ENCODE results near the gene MLXIPL.
"Not testable (repeated sequence)": the region's sequence is repeated elsewhere in the genome, so short reads cannot be mapped to it uniquely, and the experiment has no call there.

The MLXIPL gene

GRCh38 chr7:73644688-73645286 is 20.5 kb upstream of the MLXIPL start:
- DNase-seq: no peak

DNA sequence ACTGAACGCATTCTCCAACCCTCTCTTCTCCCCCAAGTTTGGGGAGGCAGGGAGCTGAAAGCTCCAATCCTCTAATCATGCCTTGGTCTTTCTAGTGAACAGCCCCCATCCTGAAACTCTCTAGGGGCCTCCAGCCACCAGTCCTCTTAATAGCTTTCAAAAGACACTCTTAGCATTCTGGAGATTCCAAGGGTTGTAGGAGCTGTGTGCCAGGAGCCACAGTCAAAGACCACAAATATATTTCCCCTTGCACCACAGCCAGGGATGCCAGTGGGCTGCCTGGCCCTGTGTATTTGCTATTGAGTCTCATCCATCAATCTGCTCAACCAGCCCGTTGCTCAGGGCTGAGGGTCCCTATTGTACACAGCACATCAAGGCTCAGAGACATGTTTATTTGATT is 18.5 kb upstream of the MLXIPL start:
- no peak for DNase-seq

DNA sequence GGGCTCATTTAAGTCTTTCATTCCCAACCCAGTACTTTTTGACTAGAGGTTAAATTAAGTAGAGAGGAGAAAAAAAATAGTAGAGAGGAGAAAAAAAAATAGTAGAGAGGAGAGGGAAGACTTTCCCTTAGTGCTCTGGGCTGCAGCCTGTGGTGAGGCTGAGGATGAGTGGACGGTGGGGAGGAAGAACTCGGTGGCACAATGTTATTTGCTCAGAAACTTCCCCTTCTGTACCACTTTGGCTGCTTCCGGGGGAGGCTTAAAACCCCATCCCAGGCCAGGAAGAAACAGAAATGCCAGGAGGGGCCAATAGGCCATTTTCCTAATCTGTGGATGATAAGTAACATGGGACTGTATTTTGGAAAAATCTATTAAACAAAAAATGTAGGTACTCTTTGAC is 14.6 kb upstream of the MLXIPL start:
- no peak for DNase-seq

GRCh38 chr7:73635428-73636200 is 11.3 kb upstream of the MLXIPL start:
- no peak for DNase-seq

GRCh38 chr7:73633844-73634243 is 9.5 kb upstream of the MLXIPL start:
- no peak for DNase-seq

- DNase-seq: no peak
Measured at GRCh38 chr7:73633323-73633722, 9.0 kb upstream of the MLXIPL start.

DNA sequence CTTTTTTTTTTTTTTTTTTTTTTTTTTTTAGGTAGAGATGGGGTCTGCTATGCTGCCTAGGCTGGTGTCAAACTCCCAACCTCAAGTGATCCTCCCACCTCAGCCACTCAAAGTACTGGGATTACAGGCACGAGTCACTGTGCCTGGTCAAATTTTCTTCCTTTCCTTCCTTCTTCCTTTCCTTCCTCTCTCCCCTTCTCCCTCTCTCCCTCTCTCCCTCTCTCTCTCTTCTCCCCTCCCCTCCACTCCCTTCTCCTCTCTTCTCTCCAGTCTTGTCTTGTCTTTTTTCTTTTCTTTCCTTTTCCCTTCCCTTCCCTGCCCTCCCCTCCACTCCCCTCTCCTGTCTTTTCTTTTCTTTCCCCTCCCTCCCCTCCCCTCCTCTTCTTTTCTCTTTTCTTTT is 7.2 kb upstream of the MLXIPL start:
- DNase-seq: no peak

- DNase-seq: no peak
Measured at GRCh38 chr7:73628504-73628903, 4.2 kb upstream of the MLXIPL start.

DNA sequence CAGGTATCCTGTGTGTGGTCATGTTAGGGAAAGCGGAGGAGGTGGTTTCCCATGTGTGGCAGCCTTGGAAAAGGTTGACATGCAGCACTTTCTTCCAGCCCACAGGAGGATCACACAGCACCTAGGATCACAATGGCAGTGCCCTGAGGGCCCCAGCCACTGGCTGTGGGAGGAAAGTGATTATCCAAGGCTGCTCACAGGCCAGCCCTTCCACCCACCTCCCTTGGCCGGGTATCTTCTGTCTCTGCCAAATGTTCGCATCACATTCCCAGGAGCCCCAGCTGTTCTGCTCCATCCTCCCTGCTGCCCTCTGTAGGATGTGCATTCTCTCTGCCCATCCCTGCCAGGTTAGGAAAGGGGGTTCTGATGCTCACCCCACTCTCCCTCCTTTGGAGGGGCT is 2.5 kb upstream of the MLXIPL start:
- DNase-seq: no peak

DNA sequence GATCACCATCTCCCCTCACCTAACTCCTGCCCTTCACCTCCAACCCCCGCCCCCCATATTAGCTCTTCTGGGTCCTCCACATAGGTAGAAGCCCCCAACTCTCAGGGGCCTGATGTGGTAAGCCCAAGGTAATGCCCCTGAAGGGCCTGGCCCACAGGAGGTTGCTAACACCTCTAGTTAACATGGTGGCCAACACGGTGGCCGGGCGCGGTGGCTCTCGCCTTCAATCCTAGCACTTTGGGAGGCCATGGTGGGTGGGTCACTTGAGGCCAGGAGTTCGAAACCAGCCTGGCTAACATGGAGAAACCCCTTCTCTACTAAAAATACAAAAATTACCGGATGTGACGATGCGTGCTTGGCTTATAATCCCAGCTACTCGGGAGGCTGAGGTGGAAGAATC is 954 bp upstream of the MLXIPL start:
- no peak for DNase-seq

GRCh38 chr7:73624669-73625001 is 313 bp upstream of the MLXIPL start:
- DNase-seq: no peak

DNA sequence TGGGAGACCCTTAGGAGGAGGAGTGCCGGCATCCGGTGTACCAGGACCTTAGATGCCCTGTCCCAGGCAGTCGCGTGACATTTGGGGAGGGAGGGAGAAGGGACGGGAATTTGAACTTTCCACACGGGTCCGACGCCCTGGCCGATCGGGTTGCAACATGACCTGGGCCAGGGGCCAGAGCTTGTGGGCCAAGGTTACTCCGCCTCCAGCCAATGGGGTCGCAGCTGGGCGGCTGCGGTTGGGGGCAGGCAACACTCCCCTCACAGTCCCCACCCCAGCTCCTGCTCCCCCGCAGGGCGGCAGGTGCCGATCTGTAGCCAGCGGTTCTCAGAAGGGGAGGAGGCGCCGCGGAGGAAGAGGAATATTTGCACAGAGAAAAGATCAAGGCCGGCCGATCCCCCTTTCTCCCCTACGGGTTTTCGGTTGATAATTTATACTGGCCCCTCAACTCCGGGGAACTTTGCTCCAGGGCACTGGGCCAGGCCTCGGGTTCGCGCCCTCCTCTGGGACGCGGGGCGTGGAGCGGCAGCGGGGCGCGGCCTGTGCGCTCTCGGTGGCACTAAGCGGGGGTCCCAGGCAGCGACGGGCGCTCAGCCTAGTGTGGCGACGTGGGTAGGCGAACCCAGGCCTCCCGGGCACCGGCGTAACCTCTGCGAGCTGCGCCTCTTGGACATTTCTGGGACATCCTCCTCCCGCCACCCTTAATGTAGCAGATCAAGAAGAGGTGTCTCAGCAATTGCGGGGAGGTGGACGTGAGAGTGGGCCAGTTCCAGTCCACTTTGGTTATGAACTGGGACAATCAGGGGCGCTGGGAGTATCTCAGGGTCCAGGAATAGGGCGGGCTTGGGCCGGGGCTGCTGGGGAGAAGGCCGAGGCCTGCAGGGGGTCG is 1.2 kb downstream of the MLXIPL start:
- no peak for DNase-seq

DNA sequence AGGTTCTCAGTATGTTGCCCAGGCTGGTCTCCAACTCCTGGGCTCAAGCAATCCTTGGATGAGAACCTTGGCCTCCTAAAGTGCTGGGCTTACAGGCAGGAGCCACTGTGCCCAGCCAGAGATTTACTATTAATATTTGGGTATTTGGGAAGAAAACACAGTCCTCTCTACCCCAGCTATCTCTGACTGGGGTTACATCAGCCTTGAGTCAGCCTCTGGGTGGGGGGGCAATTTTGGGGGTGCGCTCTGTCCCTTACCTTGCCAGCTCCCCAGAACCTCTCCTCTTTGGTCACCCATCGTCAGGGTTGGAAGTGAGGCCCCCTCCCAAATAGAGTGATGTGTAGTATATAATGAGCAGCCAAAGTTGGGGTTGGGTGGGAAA is 1.8 kb downstream of the MLXIPL start:
- no peak for DNase-seq

DNA sequence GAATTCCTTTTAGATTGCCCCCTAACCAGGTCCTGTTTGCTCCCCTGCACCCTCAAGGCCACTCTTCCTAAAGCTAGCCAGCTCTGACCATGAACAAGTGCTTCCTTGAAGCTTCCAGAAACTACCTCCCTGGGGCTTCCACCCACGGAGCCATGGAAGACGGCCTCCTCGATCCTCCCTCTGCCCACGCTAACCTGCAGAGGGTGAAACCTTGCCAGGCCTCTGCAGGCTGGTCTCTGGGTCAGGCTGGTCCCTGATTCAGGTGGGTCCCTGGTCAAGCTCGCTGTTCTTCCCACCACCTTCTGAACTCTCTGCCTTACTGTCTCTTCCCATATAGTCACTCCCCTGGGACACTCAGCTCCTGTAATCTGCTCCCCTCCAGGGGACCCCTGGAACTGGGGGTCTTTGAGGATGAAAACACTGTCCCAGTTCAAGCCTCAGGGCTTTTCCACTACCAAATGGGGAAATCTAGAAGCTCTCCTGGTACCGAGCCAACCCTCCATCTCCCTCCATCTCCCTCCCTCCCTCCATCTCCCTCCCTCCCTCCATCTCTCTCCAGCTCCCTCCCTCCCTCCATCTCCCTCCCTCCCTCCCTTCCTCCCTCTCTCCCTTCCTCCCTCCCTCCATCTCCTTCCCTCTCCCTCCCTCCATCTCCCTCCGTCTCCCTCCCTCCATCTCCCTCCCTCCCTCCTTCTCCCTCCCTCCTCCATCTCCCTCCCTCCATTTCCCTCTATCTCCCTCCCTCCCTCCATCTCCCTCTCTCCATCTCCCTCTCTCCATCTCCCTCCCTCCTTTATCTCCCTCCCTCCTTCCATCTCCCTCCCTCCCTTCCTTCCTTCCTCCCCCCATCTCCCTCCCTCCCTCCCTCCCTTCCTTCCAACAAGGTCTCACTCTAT is 2.9 kb downstream of the MLXIPL start:
- no peak for DNase-seq

- not testable (repeated sequence) for DNase-seq
Measured at GRCh38 chr7:73619394-73619793, 4.9 kb downstream of the MLXIPL start.

GRCh38 chr7:73618538-73618937 is 5.8 kb downstream of the MLXIPL start:
- DNase-seq: no peak

GRCh38 chr7:73617520-73617919 is 6.8 kb downstream of the MLXIPL start:
- not testable (repeated sequence) for DNase-seq

DNA sequence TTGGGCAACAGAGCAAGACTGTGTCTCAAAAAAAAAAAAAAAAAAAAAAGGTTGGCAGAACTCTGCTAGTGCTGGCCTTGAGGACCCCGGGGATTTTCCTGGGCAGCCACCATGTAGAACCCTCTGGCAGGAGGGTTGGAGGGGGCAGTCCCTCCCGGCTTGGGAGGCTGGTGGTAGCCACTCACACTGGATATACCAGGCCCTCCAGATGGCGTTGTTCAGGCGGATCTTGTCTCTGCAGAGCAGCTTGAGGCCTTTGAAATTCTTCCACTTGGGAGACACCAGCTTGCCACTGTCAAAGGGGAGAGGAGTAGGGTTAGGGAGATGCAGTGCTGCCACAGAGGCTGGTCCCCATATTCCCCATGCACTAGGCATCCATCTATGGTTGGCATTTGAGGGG is 8.4 kb downstream of the MLXIPL start:
- no peak for DNase-seq

DNA sequence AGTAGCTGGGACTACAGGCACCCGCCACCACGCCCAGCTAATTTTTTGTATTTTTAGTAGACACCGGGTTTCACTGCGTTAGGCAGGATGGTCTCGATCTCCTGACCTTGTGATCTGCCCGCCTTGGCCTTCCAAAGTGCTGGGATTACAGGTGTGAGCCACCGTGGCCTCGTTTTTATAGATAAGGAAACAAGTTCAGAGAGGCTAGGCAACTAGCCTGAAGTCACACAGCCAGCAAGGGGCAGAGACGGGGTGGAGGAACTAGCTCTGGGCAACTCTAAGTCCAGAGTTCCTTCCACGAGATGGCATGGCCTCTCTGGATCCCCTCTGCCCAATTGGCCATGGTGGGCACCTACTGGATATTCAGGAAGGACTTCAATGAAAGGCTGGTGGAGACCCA is 9.4 kb downstream of the MLXIPL start:
- not testable (repeated sequence) for DNase-seq

GRCh38 chr7:73613954-73614735 is 10.2 kb downstream of the MLXIPL start:
- DNase-seq: no peak

DNA sequence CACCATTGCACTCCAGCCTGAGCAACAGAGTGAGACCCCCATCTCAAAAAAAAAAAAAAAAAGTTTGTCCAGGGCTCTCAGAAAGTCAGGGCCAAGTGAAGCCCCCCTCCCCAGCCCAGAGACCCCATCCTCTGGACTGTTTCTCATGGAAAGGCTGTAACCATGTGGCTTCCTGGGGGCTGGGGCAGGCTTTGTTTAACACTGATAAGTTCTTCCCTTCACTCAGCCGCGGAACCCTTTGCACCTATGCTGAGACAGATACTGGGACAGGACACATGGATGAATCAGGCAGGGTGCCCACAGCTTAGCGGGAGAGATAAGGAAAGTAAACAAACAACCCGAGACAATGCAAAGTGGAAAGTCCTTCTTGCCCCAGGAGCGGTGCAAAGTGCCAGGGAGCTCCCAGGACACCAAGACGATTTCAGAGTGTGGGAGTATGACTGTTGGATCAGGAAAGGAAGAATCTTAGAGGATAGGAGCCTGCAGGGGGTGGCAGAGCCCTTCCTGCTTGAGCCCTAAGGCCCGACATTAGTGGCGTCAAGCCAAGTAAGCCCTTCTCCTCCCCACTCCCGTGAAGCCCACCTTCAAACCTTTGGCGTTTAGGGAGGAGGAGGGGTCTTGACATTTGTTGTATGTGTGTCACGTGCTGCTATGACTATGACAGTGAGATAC is 11.6 kb downstream of the MLXIPL start:
- no peak for DNase-seq

Measured in effector CD8-positive, alpha-beta T cell (primary cell).